Body of pancreas (tissue), 4 donors: ENCODE results near the gene EMILIN1. TPM values are rescaled to one million over a fixed set of nuclear protein-coding genes. Genes with fewer than 3 reads are reported as not detected.

ENCODE experiments used
- ATAC-seq: fragments of 150-250 bp; one replicate; pipeline ENCODE4 v1.9.1; 2016
- DNase-seq, 4 donors: peaks; one replicate each; pipeline ENCODE4 v3.0.0-alpha.2; 2019
- H3K27ac ChIP-seq, 4 donors: fragments of 200-600 bp; sonication (generic); 1 replicate in 3 of 4; 2 replicates in 1 of 4; pipeline versions ENCODE4 v1.5.1 to v1.6.1; 2016 to 2019; ENCODE audit warnings: mild to moderate bottlenecking in 1 of 4, mixed read lengths in 1 of 4, moderate library complexity in 1 of 4
- H3K27me3 ChIP-seq, 2 donors: fragments of 200-600 bp; sonication (generic); one replicate each; pipeline ENCODE4 v1.6.0; 2016; ENCODE audit warnings: mild to moderate bottlenecking in 1 of 2
- H3K36me3 ChIP-seq, 2 donors: fragments of 200-600 bp; sonication (generic); replicated peaks in 1 of 2; 2 replicates each; pipeline ENCODE4 v1.5.1; 2016; ENCODE audit warnings: low read depth in 2 of 2; ENCODE audit not compliant: insufficient read depth in 1 of 2
- H3K4me1 ChIP-seq: fragments of 200-600 bp; sonication (generic); one replicate; pipeline ENCODE4 v1.6.0; 2016
- H3K4me3 ChIP-seq, 2 donors: fragments of 200-600 bp; sonication (generic); 1 replicate in 1 of 2; 2 replicates in 1 of 2; pipeline ENCODE4 v1.5.1; 2016 to 2019
- H3K9me3 ChIP-seq, 3 donors: fragments of 200-600 bp; sonication (generic); 1 replicate in 2 of 3; 2 replicates in 1 of 3; pipeline ENCODE4 v1.5.1; 2016
- POLR2A ChIP-seq, 3 donors: fragments of 450-650 bp; IDR thresholded peaks; one replicate each; pipeline ENCODE4 v1.6.1; 2016; ENCODE audit warnings: antibody characterized with exemption in 3 of 3, mild to moderate bottlenecking in 2 of 3
- WGBS, 2 donors: methylation state at CpG; one replicate each; pipeline ENCODE4 v1.1.5; 2017; 5-methylcytosine and 5-hydroxymethylcytosine counted together
- intact Hi-C: fragments of 100-400 bp; cut with DNase I; formaldehyde crosslinking; loops from one replicate; pipeline ENCODE4 v1.15.1; 2023
- total RNA-seq, 2 donors: library from RNA; depleted of rRNA; stranded (reverse); fragments of >200 nt; gene quantifications; one replicate each; pipeline ENCODE4 v1.1.0, GENCODE V29; 2016
- TF ChIP-seq, protein P1 (sequence below), 7 experiments: fragments of 450-650 bp in 4 of 7; fragments of 200-600 bp in 3 of 7; sonication (generic) in 3 of 7; IDR thresholded peaks; one replicate each; pipeline ENCODE4 v1.5.1; 2016 to 2019; ENCODE audit warnings: antibody characterized with exemption in 7 of 7

EMILIN1 gene
- total RNA-seq, 2 donors from 2014 or later = 21.8 to 24.1 TPM

- WGBS, 2 donors = 45 to 46% methylated on average over 3 of the region's 3 CpGs
- DNase-seq (no peak), ATAC-seq (no peak)
- peaks cover 24% of the 10 kb centered on the region for H3K4me1 ChIP-seq
- no peaks in the 10 kb centered on the region for H3K36me3 ChIP-seq
- intact Hi-C loops = loop anchor here (10.0 kb wide), 1 partner anchor 208 kb away; the partner anchor contains the start of gene UCN
- no peak overlapping the region for H3K4me3 ChIP-seq
- peak overlapping the region in 3 of 4 donors; percentile 5 to 50 (median 15) for H3K27ac ChIP-seq
- no peak for TF ChIP-seq POLR2A (IDR thresholded peaks at IDR 0.05)
- TF ChIP-seq, protein P1, sequence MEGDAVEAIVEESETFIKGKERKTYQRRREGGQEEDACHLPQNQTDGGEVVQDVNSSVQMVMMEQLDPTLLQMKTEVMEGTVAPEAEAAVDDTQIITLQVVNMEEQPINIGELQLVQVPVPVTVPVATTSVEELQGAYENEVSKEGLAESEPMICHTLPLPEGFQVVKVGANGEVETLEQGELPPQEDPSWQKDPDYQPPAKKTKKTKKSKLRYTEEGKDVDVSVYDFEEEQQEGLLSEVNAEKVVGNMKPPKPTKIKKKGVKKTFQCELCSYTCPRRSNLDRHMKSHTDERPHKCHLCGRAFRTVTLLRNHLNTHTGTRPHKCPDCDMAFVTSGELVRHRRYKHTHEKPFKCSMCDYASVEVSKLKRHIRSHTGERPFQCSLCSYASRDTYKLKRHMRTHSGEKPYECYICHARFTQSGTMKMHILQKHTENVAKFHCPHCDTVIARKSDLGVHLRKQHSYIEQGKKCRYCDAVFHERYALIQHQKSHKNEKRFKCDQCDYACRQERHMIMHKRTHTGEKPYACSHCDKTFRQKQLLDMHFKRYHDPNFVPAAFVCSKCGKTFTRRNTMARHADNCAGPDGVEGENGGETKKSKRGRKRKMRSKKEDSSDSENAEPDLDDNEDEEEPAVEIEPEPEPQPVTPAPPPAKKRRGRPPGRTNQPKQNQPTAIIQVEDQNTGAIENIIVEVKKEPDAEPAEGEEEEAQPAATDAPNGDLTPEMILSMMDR (IDR thresholded peaks at IDR 0.05) = no peak
- H3K27me3 ChIP-seq = no peaks in the 10 kb centered on the region
- H3K9me3 ChIP-seq = no peaks in the 10 kb centered on the region
Measured at GRCh38 chr2:27096748-27097297, 18.4 kb downstream of the EMILIN1 start.

DNA sequence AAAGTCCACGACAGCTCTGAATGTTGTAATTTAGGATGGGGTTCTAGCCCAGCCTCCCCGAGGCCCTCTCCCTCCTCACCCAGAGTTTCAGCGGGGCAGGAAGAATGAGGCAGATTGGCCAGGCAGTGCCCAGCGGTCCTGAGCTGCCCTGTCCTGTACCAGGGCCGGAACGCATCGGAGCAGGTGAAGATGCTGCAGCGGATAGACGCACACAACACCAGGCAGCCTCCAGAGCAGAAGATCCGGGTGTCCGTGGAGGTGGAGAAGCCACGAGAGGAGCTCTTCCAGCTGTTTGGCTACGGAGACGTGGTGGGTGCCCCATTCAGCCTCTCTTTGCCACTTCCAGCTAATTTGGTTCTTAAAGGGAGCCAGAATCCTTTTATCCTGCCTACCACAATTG is 18.9 kb downstream of the EMILIN1 start:
- Histone ChIP-seq H3K27me3 (no peaks in the 10 kb centered on the region), H3K36me3 (no peaks in the 10 kb centered on the region), H3K4me1 (peaks cover 24% of the 10 kb centered on the region), H3K9me3 (no peaks in the 10 kb centered on the region), H3K4me3 (no peak overlapping the region), H3K27ac (no peak overlapping the region)
- intact Hi-C loops = loop anchor here (10.0 kb wide), 1 partner anchor 207 kb away; the partner anchor contains the start of gene UCN
- no peak for DNase-seq
- no peak for TF ChIP-seq POLR2A (IDR thresholded peaks at IDR 0.05)
- TF ChIP-seq, protein P1 (IDR thresholded peaks at IDR 0.05) = no peak
- ATAC-seq = no peak
- 90 to 91% methylated on average over 14 of the region's 14 CpGs for WGBS, 2 donors

- no peaks in the 10 kb centered on the region for H3K27me3 ChIP-seq
- H3K4me1 ChIP-seq = peaks cover 17% of the 10 kb centered on the region
- no peaks in the 10 kb centered on the region for H3K36me3 ChIP-seq
- intact Hi-C loops = loop anchor here (10.0 kb wide), 1 partner anchor 205 kb away; the partner anchor contains the start of gene UCN
- no peaks in the 10 kb centered on the region for H3K9me3 ChIP-seq
- TF ChIP-seq POLR2A (IDR thresholded peaks at IDR 0.05) = no peak
- TF ChIP-seq, protein P1 (IDR thresholded peaks at IDR 0.05) = no peak
- no peak overlapping the region for H3K27ac ChIP-seq
- no peak for DNase-seq
- no peak for ATAC-seq
- no peak overlapping the region for H3K4me3 ChIP-seq
- 88 to 89% methylated on average over 3 to 9 of the region's 19 CpGs for WGBS, 2 donors
Measured at GRCh38 chr2:27099334-27099955, 21.0 kb downstream of the EMILIN1 start.

- DNase-seq = no peak
- Histone ChIP-seq H3K9me3 (no peaks in the 10 kb centered on the region), H3K27me3 (no peaks in the 10 kb centered on the region), H3K4me1 (peaks cover 17% of the 10 kb centered on the region), H3K36me3 (no peaks in the 10 kb centered on the region), H3K4me3 (no peak overlapping the region), H3K27ac (no peak overlapping the region)
- no peak for ATAC-seq
- no peak for TF ChIP-seq POLR2A (IDR thresholded peaks at IDR 0.05)
- TF ChIP-seq, protein P1 (IDR thresholded peaks at IDR 0.05) = no peak
- intact Hi-C loops = loop anchor here (5.0 kb wide), 1 partner anchor 182 kb away; the partner anchor contains the start of gene TRIM54
- WGBS, 2 donors = 85 to 100% methylated on average over 2 to 10 of the region's 10 CpGs
Measured at GRCh38 chr2:27100036-27100435, 21.6 kb downstream of the EMILIN1 start.
